Mesothelial cell of epicardium (in vitro differentiated cells): Measurements from ENCODE around the gene ZNF638. TPM values are rescaled to one million over a fixed set of nuclear protein-coding genes. Genes with fewer than 3 reads are reported as not detected.

Experiments used
- DNase-seq, 2 experiments: peaks; one replicate each; pipeline ENCODE4 v3.0.0; 2021; ENCODE audit warnings: low spot score in 2 of 2; ENCODE audit not compliant: unreplicated experiment in 2 of 2
- H3K27ac Mint-ChIP-seq: 2 replicates; pipeline ENCODE4 v1.8.0; 2021; ENCODE audit warnings: mixed read lengths
- H3K27me3 Mint-ChIP-seq: 2 replicates; pipeline ENCODE4 v1.8.0; 2021; ENCODE audit warnings: low read depth, mixed read lengths
- H3K36me3 Mint-ChIP-seq: 2 replicates; pipeline ENCODE4 v1.8.0; 2021; ENCODE audit warnings: mixed read lengths
- H3K4me1 Mint-ChIP-seq: 2 replicates; pipeline ENCODE4 v1.8.0; 2021; ENCODE audit warnings: mixed read lengths
- H3K4me3 Mint-ChIP-seq: 2 replicates; pipeline ENCODE4 v1.8.0; 2021; ENCODE audit warnings: mild to moderate bottlenecking, moderate library complexity, mixed read lengths
- H3K9me3 Mint-ChIP-seq: 2 replicates; pipeline ENCODE4 v1.8.0; 2021; ENCODE audit warnings: mixed read lengths
- CTCF ChIP-seq: fragments of 200-600 bp; sonication (generic); IDR thresholded peaks from one replicate; pipeline ENCODE4 v1.5.0; 2021; ENCODE audit warnings: antibody characterized with exemption; ENCODE audit not compliant: unreplicated experiment
- total RNA-seq: library from RNA; stranded (reverse); gene quantifications from 3 replicates; pipeline ENCODE4 v1.2.1, GENCODE V29; 2021

ZNF638 gene
- total RNA-seq, 1 donor from 2014 or later = 208 TPM

- no peak for DNase-seq
- H3K4me1 Mint-ChIP-seq = peaks cover 1% of the 10 kb centered on the region
- no peak for TF ChIP-seq CTCF
- H3K27ac Mint-ChIP-seq = no peak overlapping the region
- peaks cover 33% of the 10 kb centered on the region for H3K36me3 Mint-ChIP-seq
- H3K27me3 Mint-ChIP-seq = no peaks in the 10 kb centered on the region
- no peak overlapping the region for H3K4me3 Mint-ChIP-seq
- H3K9me3 Mint-ChIP-seq = no peaks in the 10 kb centered on the region
These were observed 14.5 kb downstream of the ZNF638 start for GRCh38 chr2:71346065-71346464.

GRCh38 chr2:71347517-71347916 is 15.9 kb downstream of the ZNF638 start:
- peaks cover 38% of the 10 kb centered on the region for H3K36me3 Mint-ChIP-seq
- H3K4me3 Mint-ChIP-seq = no peak overlapping the region
- H3K27me3 Mint-ChIP-seq = no peaks in the 10 kb centered on the region
- TF ChIP-seq CTCF = no peak
- H3K27ac Mint-ChIP-seq = no peak overlapping the region
- no peak for DNase-seq
- H3K9me3 Mint-ChIP-seq = no peaks in the 10 kb centered on the region
- peaks cover 1% of the 10 kb centered on the region for H3K4me1 Mint-ChIP-seq

- no peak for DNase-seq
- H3K4me1 Mint-ChIP-seq = peaks cover 3% of the 10 kb centered on the region
- no peak overlapping the region for H3K4me3 Mint-ChIP-seq
- peaks cover 38% of the 10 kb centered on the region for H3K36me3 Mint-ChIP-seq
- H3K27me3 Mint-ChIP-seq = no peaks in the 10 kb centered on the region
- no peaks in the 10 kb centered on the region for H3K9me3 Mint-ChIP-seq
- no peak for TF ChIP-seq CTCF
- no peak overlapping the region for H3K27ac Mint-ChIP-seq
These were observed 16.7 kb downstream of the ZNF638 start for GRCh38 chr2:71348302-71348701.

GRCh38 chr2:71353248-71353647 is 21.7 kb downstream of the ZNF638 start:
- DNase-seq = no peak
- Mint-ChIP-seq H3K9me3 (no peaks in the 10 kb centered on the region), H3K4me1 (peaks cover 3% of the 10 kb centered on the region), H3K36me3 (peaks cover 46% of the 10 kb centered on the region), H3K27me3 (no peaks in the 10 kb centered on the region), H3K27ac (no peak overlapping the region), H3K4me3 (no peak overlapping the region)
- TF ChIP-seq CTCF = no peak

GRCh38 chr2:71358931-71359671 is 27.5 kb downstream of the ZNF638 start:
- Mint-ChIP-seq H3K27ac (no peak overlapping the region), H3K4me1 (no peaks in the 10 kb centered on the region), H3K9me3 (no peaks in the 10 kb centered on the region), H3K4me3 (no peak overlapping the region), H3K36me3 (peaks cover 51% of the 10 kb centered on the region), H3K27me3 (no peaks in the 10 kb centered on the region)
- DNase-seq = no peak
- no peak for TF ChIP-seq CTCF
